PFSK-1 (cell line): Measurements from ENCODE around the gene ATP2B2.

Experiments
- FOXP2 ChIP-seq: optimal IDR thresholded peaks from 2 replicates; pipeline ENCODE3; 2011; ENCODE audit warnings: borderline replicate concordance, control low read depth, inconsistent platforms; ENCODE audit not compliant: insufficient read depth; ENCODE audit errors: extremely low read length, extremely low read depth
- POLR2AphosphoS5 ChIP-seq: IDR thresholded peaks from 2 replicates; pipeline ENCODE4 v1.6.1; 2012; ENCODE audit warnings: low read depth, mild to moderate bottlenecking, control low read depth, low read length, moderate library complexity
- SIN3A ChIP-seq: IDR thresholded peaks from 2 replicates; pipeline ENCODE4 v1.6.1; 2012; ENCODE audit warnings: mild to moderate bottlenecking, low read length, moderate library complexity, borderline replicate concordance; ENCODE audit not compliant: insufficient read depth
- TAF1 ChIP-seq: IDR thresholded peaks from 2 replicates; pipeline ENCODE4 v1.6.1; 2012; ENCODE audit warnings: low read length, control low read depth, borderline replicate concordance; ENCODE audit not compliant: insufficient read depth
- TF ChIP-seq, protein P1 (sequence below), 2 experiments: IDR thresholded peaks; 2 replicates each; pipeline versions ENCODE4 v1.6.1 to v1.8.0; 2011 to 2012; ENCODE audit warnings: low read depth in 2 of 2, low read length in 2 of 2, control low read depth in 1 of 2, inconsistent platforms in 1 of 2, mild to moderate bottlenecking in 1 of 2, moderate library complexity in 1 of 2; ENCODE audit not compliant: insufficient read depth in 1 of 2

The ATP2B2 gene

DNA sequence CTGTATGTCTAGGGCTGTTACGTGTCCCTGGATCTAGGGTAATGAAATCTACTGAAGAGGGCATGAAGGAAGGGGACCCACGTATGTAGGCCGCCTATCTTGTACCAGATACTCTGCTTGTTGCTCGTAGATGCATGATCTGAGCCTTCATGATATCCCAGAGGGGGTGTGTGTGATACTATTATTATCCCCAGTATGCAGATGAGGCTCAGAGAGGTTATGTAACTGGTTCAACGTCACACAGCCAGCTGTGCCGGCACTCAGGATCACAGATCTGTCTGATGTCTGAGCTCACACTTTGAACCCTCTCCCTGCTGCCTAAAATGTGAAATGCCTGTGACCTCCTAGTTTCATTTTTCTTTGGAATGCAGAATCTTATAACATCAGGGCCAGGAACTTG lies 148.3 kb downstream of the ATP2B2 start:
- no peak for TF ChIP-seq POLR2AphosphoS5
- TF ChIP-seq TAF1, result no peak

DNA sequence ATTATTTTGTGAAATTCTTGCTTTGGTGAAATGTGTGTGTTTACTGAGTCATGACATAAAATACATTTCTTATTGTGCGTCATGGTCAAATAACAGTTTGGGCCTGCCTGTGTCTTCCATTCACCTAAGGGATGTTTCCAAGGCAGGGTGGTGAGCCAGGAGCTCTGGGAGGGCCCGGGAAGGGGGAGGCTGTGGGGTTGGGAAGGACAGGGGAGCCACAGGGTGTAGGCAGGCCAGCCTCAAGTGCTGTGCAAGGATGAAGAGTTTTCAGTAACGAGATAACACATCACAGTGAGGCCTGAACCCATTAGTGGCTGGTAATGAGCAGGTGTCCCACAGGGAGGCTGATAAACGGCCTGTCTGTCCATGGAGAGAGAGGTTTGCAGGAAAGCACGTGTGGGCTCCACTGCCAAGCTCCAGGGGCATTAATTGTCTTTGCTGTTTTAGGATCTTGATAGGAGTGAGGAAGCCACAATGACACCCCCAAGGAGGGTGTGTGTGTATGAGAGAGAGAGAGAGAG lies 148.9 kb downstream of the ATP2B2 start:
- TF ChIP-seq, protein P1, sequence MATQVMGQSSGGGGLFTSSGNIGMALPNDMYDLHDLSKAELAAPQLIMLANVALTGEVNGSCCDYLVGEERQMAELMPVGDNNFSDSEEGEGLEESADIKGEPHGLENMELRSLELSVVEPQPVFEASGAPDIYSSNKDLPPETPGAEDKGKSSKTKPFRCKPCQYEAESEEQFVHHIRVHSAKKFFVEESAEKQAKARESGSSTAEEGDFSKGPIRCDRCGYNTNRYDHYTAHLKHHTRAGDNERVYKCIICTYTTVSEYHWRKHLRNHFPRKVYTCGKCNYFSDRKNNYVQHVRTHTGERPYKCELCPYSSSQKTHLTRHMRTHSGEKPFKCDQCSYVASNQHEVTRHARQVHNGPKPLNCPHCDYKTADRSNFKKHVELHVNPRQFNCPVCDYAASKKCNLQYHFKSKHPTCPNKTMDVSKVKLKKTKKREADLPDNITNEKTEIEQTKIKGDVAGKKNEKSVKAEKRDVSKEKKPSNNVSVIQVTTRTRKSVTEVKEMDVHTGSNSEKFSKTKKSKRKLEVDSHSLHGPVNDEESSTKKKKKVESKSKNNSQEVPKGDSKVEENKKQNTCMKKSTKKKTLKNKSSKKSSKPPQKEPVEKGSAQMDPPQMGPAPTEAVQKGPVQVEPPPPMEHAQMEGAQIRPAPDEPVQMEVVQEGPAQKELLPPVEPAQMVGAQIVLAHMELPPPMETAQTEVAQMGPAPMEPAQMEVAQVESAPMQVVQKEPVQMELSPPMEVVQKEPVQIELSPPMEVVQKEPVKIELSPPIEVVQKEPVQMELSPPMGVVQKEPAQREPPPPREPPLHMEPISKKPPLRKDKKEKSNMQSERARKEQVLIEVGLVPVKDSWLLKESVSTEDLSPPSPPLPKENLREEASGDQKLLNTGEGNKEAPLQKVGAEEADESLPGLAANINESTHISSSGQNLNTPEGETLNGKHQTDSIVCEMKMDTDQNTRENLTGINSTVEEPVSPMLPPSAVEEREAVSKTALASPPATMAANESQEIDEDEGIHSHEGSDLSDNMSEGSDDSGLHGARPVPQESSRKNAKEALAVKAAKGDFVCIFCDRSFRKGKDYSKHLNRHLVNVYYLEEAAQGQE (IDR thresholded peaks at IDR 0.05; ENCODE audit: insufficient read depth in 1 of 2, low read depth in 2 of 2, low read length in 2 of 2), result no peak

DNA sequence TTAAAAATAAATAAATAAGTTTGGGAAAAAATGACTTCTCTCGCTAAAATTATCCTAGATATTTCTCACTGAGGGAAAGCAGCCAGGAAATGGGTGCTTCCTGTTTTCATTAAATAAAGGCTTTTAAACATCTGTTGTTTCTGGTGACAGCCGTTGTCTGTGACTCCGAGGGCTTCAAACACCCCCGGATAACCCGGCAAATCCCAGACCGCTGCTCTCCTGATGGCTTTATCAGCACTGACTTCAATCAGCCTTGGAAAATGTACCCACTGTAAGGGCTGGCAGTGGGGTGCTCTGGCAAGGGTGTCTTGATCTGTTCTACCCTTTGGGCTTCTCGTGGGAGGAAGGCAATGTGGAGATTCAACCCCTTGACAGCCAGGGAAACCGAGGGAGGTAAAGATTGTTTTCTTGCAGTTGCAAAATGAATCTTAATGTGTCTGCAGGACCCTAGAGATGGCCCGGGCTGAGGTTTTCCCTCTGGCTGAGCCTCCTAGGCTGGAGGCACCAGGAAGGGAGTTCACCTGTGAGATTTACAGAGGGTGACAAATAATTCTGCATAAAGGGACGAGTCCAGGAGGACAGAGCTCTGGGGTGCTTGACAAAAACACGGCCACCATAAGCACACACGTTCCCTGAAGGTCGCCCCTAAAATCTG lies 150.9 kb downstream of the ATP2B2 start:
- no peak for TF ChIP-seq POLR2AphosphoS5
- TF ChIP-seq, protein P1 (IDR thresholded peaks at IDR 0.05; ENCODE audit: insufficient read depth in 1 of 2, low read depth in 2 of 2, low read length in 2 of 2), result no peak

DNA sequence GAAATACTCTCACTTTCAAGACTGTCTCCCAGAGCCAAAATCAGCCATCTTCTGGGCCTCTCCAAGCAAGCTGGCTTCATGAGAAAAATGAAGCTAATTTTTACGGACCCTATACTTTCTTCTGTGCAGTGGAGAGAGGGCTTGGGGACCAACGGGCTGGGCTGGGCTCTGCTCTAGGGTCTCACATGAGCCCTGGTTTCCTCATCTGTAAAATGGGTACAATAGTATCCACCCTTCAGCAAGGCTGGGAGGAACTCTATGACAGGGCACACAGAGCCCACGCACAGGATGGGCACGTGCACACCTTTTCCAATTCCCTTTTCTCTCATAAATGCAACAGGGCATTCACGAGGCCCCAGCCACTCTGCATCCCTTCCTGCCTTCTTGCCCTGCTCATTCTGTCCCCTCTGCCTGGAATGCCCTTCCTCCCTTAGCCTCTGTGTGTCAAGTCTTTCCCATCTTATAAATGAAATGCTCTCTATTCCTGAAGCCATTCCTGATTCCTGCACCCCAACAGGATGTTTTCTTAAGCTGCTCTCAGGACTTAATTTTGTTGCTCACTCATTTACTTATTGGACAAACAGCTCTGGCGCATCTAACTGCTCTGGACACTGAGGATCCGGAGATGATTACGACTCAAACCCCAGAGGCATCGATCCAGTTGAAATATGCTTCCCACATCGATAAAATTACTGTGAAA lies 151.6 kb downstream of the ATP2B2 start:
- TF ChIP-seq TAF1 (no peak), SIN3A (no peak), POLR2AphosphoS5 (no peak), FOXP2 (no peak)
- TF ChIP-seq, protein P1 (IDR thresholded peaks at IDR 0.05; ENCODE audit: insufficient read depth in 1 of 2, low read depth in 2 of 2, low read length in 2 of 2), result no peak

DNA sequence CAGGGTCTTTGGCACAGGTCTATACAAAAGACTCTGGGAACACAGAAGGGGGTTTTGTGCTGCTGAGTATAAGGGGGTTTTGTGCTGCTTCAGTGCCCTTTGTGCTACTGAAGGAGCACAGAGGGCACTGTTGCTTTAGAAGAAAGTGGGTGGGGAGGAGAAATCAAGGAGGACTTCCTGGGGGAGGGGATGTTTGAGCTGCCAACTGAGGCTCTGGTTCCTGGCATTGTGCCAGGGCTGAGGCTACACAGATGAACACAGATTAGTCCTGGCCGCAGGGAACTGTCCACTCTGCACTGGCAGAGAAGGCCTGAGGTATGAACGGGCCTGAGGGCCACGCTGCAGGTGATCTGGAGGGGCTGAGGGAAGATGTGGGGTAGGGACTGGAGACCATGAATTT lies 152.2 kb downstream of the ATP2B2 start:
- TF ChIP-seq FOXP2, result no peak
- no peak for TF ChIP-seq POLR2AphosphoS5
- TF ChIP-seq TAF1, result no peak
- no peak for TF ChIP-seq SIN3A
- TF ChIP-seq, protein P1 (IDR thresholded peaks at IDR 0.05; ENCODE audit: insufficient read depth in 1 of 2, low read depth in 2 of 2, low read length in 2 of 2), result peak in 1 of 2 experiments; percentile 23; a peak in 1 of 4 replicates
